Femur (tissue), 1 donor: ENCODE data around the gene PYROXD2.

ENCODE experiments used
- DNase-seq: peaks from one replicate; pipeline ENCODE4 v3.0.0-alpha.2; 2017

The PYROXD2 gene

GRCh38 chr10:98433881-98434732 is 19.1 kb upstream of the PYROXD2 start:
- no peak for DNase-seq

DNA sequence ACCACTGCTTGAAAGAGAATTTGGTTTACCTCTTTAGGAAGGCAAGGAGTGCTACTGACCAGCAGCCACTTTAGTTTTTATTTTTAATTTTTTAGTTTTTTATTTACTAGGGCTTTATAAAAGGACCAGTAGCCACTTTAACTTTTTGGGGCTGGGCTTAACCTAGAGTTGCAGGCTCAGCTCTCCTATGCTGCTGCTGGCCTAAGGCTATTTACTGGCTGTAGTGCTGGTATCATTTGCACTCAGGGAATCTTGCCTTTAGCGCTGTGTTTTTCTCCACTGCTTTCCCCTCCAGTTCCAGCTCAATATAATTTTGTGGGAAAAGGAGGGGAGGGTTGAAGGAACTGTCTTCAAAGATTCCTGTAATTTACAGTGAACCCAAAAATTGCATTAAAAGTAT is 18.4 kb upstream of the PYROXD2 start:
- DNase-seq: no peak

- no peak for DNase-seq
Observed at GRCh38 chr10:98432330-98432729, 17.3 kb upstream of the PYROXD2 start.

- DNase-seq: no peak
Observed at GRCh38 chr10:98431016-98431415, 16.0 kb upstream of the PYROXD2 start.

DNA sequence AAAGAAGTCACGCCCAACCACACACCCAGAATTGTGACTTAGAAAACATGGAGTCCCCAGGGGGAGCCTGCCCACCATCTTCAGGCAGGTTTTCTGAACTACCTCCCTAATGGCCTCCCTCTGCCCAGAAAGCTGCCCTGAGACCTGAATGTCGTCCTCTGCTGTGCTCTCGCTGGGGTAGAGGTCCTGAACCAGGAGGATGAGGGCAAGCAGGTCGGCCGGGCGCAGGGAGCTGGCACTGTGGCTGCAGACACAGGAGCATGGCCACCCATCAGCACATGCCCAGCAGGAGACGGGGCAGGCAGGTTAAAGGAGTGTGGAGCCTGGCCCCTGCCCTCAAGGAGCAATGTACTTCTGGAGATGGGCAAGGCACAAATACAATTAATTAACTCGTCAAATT is 15.4 kb upstream of the PYROXD2 start:
- DNase-seq: no peak

GRCh38 chr10:98429320-98430072 is 14.5 kb upstream of the PYROXD2 start:
- peak; percentile 11 for DNase-seq

DNA sequence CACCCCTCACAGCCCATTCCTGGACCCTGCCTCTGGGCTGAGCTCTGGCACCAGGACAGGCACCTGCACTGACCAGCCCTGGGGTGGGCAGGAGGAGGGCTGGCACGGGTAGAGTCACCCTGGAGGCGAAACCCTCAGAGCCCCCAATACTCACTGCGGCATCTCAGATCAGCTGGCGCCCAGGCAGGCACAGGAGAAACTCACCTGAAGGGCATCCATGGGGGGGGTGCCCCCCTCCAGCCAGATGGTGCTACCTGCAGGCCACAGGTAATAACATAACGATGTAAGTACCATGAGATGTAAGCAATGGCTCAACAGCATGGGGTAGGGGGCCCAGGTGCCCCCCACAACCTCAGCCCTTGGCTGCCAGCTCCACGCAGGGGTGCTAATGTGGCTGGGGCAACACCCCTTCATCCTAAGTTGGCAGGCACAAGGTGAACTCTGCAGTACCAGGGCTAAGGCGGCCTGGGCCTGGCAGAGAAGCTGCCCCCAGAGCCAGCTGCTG is 12.1 kb upstream of the PYROXD2 start:
- no peak for DNase-seq

- DNase-seq: peak; percentile 20
Observed at GRCh38 chr10:98425511-98426352, 10.8 kb upstream of the PYROXD2 start.

GRCh38 chr10:98424295-98425254 is 9.6 kb upstream of the PYROXD2 start:
- no peak for DNase-seq

DNA sequence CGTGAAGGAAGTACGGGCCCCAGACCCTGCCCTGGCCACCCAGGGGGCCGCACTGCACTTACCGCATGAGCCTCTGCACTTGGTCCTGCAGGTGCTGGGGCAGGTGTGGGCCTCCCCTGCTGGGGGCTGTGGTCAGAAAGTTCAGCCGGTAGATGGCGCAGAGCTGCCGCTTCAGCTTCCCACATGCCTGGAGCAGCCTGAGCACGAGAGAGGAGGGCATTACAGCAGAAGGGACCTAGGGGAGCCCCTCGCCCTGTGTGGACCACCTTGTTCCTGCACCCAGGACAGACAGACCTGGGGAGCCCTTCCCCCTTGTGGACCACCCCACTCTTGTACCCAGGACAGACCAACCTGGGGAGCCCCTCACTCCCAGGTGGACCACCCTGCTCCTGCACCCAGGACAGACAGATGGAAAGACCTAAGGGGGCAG is 8.7 kb upstream of the PYROXD2 start:
- no peak for DNase-seq

- DNase-seq: no peak
Observed at GRCh38 chr10:98422182-98422581, 7.2 kb upstream of the PYROXD2 start.

DNA sequence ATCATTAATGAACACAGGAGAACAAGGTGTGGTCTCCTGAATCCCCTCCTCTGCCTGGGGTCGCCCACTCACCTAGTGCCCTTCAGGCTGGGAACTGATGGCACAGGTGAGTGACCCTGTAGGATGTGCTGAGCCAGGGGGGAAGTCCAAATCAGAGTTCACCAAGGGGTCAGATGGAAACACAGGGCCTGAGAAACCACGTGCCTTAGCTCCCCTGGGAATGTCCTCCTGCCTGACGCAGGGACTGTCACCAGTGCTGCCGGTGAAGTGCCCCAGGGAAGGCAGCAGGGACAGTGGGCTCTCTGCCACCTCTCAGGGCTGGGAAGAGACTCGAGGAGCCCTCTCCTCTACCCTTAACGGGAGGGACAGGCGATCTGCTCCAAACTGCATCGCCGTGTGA is 5.8 kb upstream of the PYROXD2 start:
- no peak for DNase-seq

DNA sequence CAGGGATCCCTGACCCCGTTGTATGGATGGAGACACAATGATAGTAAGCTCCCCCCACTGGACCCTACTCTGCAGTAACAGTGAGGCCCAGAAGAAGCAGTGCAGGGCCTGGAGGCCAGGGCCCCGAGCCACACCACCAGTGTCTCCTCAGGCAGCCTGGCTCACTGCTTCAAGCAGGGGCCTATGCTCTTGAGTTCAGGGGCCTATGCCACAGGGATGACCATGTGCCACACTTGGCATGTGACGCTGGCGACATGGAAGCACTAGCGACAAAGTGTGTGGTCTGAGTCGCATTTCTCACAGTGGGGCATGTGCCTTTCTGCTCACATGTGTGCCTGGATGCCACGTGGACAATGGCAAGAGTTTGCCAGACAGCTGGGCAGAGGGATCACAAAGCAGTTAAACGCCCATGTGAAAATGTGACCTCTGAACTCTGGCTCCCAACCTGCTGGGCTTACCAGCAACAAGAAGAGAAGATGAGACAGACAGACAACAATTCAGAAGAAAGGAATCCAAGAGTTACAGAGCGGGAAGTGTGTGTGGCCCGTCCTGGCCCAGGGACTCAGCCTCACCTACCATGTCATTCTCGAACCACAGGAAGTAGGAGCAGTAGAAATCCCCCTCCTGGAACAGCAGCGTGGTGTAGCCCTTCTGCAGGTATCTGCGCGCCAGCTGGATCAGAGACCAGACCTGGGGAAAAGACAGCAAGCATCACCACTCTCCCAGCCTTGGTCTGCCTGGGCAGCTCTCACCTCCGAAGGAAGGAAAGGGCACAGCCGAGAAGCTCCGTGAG is 4.7 kb upstream of the PYROXD2 start:
- no peak for DNase-seq

DNA sequence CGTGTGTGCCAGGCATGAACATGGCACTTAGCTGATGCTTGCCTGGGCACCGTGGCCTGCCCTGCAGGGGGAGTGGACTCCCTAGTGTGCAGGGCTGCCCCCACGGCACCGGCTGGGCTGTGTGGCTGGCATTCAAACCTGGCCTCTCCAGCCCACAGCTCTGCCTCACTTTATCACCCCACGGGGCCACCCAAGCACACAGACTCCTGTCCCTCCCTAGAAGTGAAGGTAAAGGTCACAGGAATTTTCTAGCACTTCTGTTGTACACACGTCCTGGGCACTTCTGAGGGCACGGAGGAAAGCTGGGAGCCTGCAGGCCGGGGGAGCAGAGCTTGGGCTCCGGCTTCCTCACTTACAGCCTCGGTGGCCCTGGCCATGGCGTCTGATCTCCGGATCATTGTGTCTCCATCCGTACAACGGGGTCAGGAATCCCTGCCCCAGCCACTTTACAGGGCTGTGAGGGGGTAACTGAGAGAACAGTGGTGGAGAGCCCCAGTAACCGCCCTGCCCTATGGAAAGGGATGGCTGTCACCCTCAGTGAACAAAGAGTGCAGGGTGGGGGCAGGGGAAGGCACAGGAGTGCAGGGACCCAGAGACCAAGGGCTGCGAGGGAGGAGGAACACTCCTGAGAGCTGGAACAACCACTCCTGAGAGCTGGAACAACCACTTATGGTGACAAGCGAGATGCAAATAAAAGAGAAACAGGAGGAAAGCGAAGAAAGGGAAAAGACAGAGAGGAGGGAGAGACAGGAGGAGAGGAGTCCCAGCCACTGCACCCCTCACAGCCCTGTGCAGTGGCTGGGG is 3.9 kb upstream of the PYROXD2 start:
- DNase-seq: no peak

DNA sequence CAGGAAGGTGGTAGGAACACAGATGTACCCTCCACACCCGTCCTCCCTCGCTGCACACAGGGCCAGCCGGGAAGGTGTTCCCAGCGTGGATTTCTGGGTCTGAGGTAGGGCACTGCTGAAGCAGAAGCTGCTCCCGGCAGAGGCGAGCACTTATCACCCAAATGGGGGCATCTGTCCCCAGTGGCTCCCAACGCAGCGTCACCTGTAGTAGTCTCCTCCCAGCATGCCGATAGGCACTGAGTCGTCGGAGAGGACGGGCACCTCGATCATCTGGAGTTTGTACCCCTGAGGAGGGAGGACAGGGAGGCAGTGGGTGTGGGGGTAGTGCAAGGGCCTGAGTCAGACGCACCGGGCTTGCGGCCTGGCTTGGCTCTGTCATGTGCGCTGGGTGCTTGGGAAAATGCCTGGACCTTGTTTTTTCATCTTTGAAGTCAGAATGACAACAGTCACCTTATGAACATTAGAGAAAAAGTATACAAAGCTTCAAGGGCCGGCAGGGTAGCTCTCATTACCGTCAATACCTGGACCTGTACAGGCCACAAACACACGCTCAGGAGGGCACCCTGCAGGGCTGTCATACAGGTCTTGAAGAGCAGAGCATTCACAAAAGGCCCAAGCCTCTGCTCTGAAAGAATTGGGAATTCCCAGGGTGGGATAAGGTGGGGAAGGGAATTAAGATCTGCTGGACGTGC is 3.1 kb upstream of the PYROXD2 start:
- no peak for DNase-seq

DNA sequence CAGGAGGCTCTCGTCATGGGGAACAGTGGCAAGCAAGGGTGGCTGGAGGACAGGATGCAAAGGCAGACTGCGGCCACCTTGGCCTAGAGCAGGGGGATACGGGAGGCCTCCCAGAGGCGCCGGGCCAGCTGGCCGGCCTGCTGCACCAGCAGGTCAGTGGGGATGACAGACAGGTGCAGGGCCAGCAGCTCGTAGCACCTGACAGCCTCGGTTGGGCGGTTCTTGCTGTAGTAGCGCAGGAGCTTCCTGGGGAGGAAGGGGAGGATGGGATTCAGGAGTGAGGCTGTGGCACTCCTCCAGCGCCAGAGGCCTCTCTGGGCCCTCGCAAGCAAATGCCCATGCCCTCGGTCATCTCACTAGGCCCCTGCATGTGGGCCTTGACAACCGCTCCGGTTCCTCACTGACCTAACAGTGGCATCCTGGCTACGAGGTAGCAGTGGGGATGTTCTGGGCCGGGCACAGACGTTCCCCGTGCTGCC is 2.5 kb upstream of the PYROXD2 start:
- DNase-seq: no peak

DNA sequence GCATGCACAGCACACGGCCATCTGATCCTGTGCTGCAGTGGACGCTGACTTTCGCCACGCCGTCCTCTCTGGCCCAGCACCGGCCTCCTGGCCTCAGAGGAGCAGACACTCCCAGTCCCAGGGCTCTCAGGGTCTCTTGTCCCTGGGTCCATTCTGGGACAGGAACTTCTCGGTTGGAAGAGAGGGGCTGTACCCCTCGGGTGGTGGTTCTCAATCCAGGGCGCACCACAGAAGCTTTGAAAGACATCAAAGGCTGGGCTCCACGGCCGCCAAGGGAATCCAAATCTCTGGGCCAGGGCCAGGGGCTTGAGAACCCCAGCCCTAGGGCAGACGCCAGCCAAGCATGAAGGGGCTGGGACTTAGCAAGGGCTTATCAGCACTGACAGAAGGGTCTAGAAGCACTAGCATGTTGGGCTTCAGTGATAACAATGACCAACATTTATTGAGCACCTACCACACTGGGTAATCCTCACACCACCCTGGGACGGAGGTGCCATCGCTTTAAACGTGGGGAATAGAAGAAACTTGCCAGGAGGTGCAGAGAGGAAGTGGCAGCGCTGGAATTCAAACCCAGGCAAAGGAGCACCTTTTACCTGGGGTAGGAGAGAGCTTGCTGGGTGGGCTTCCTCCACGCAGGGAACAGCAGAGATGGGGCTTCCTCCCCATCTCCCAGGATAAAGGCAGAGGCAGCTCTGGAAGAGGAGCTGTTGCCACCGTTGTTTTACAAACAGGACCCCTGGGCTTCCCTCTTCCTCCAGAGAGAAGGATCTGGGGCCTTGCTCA is 1.8 kb upstream of the PYROXD2 start:
- no peak for DNase-seq

DNA sequence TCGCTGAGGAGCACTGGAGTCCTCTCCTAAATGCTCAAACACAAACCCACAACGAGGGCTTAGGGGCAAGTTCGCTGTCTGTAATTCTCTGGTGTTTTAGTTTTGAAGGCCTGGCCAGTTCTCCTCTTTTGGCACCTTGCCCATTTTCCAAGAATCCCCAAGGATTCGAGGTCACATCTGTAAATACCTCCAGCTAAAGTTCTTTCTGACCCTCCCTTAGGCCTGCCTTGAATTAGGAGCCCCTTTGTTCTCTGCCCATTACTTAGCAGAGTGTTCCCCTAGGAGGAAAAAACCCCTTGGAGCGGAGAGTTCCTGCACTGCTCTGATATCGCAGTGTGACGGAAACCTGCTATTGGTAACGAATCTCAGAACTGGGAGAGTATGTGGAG is 743 bp upstream of the PYROXD2 start:
- DNase-seq: no peak

DNA sequence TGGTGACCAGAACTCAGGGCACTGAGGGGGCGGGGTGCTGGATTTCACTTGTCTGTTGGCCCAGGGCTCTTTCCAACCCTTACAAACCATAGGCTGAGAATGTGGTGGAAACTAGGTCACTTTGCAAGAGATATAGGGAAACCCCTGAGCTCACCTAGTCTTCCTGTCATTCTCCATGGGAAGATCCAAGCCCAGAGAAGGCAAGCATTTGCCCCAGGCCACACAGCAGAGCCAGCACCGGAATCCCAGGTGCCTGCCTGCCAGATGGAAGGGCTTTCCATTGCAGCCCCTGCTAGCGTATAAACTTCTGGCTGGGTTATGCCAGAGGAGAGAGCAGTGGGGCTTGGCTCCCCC is 427 bp downstream of the PYROXD2 start:
- no peak for DNase-seq
